SK-N-SH treated with all-trans-retinoic acid at 6 μM for 48 hours (cell line): ENCODE measurements around the gene NCL.

Experiments
- ARNTL ChIP-seq: fragments of 450-650 bp; formaldehyde crosslinking; IDR thresholded peaks from 2 replicates; pipeline ENCODE4 v1.5.0; 2020; ENCODE audit warnings: low read depth, mild to moderate bottlenecking, moderate library complexity, borderline replicate concordance
- POU6F1 ChIP-seq: fragments of 250-450 bp; sonication (Bioruptor Pico); IDR thresholded peaks from 2 replicates; pipeline ENCODE4 v1.8.0; 2021; ENCODE audit warnings: low read depth, mild to moderate bottlenecking, moderate library complexity, borderline replicate concordance
- TCF4 ChIP-seq: fragments of 250-450 bp; sonication (Bioruptor Pico); IDR thresholded peaks from 2 replicates; pipeline ENCODE4 v1.8.0; 2021; ENCODE audit warnings: mild to moderate bottlenecking, moderate library complexity, borderline replicate concordance
- TOX ChIP-seq: fragments of 250-450 bp; sonication (Bioruptor Pico); IDR thresholded peaks from 2 replicates; pipeline ENCODE4 v1.8.0; 2021; ENCODE audit warnings: mild to moderate bottlenecking, moderate library complexity, borderline replicate concordance
- ZNF565 ChIP-seq: fragments of 450-650 bp; formaldehyde crosslinking; conservative IDR thresholded peaks from 2 replicates; pipeline ENCODE4 v1.5.0; 2020; ENCODE audit warnings: low read depth, mild to moderate bottlenecking, moderate library complexity
- ZNF8 ChIP-seq: fragments of 450-650 bp; formaldehyde crosslinking; IDR thresholded peaks from 2 replicates; pipeline ENCODE4 v1.5.0; 2020; ENCODE audit warnings: mild to moderate bottlenecking, moderate library complexity

- TF ChIP-seq ARNTL (CRISPR knock-in tag), result no peak
- no peak for TF ChIP-seq TOX (CRISPR knock-in tag)
- no peak for TF ChIP-seq ZNF565 (CRISPR knock-in tag)
- TF ChIP-seq ZNF8 (CRISPR knock-in tag), result no peak
- TF ChIP-seq POU6F1 (CRISPR knock-in tag), result no peak
- no peak for TF ChIP-seq TCF4 (CRISPR knock-in tag)
Measured at GRCh38 chr2:231455222-231455621, 9.1 kb downstream of the NCL start.
